SIG-M5 (cell line): Measurements from ENCODE around the gene SLAMF7.

Source experiments
- DNase-seq: peaks from one replicate; lab custom pipeline; 2025; lab: John Stamatoyannopoulos, UW

The SLAMF7 gene

GRCh38 chr1:160745551-160745950, 6.5 kb downstream of the SLAMF7 start:
- DNase-seq = no peak

GRCh38 chr1:160746836-160747500, 7.9 kb downstream of the SLAMF7 start:
- no peak for DNase-seq

- no peak for DNase-seq
Observed at GRCh38 chr1:160747717-160748116, 8.7 kb downstream of the SLAMF7 start.

- DNase-seq = no peak
Observed at GRCh38 chr1:160748181-160748877, 9.3 kb downstream of the SLAMF7 start.

- DNase-seq = no peak
Observed at GRCh38 chr1:160748878-160749269, 9.8 kb downstream of the SLAMF7 start.

GRCh38 chr1:160750608-160751007, 11.6 kb downstream of the SLAMF7 start:
- DNase-seq = no peak

GRCh38 chr1:160752406-160752805, 13.4 kb downstream of the SLAMF7 start:
- DNase-seq = no peak

GRCh38 chr1:160752924-160753323, 13.9 kb downstream of the SLAMF7 start:
- DNase-seq = no peak

- no peak for DNase-seq
Observed at GRCh38 chr1:160753594-160753993, 14.5 kb downstream of the SLAMF7 start.

GRCh38 chr1:160755461-160755860, 16.4 kb downstream of the SLAMF7 start:
- no peak for DNase-seq

GRCh38 chr1:160755911-160756848, 17.1 kb downstream of the SLAMF7 start:
- DNase-seq = no peak

GRCh38 chr1:160756849-160757201, 17.8 kb downstream of the SLAMF7 start:
- no peak for DNase-seq

GRCh38 chr1:160758521-160758920, 19.5 kb downstream of the SLAMF7 start:
- no peak for DNase-seq

- no peak for DNase-seq
Observed at GRCh38 chr1:160759740-160760139, 20.7 kb downstream of the SLAMF7 start.

GRCh38 chr1:160761046-160761445, 22.0 kb downstream of the SLAMF7 start:
- DNase-seq = no peak

GRCh38 chr1:160761886-160762285, 22.8 kb downstream of the SLAMF7 start:
- no peak for DNase-seq

- no peak for DNase-seq
Observed at GRCh38 chr1:160763993-160764392, 24.9 kb downstream of the SLAMF7 start.

GRCh38 chr1:160767395-160768294, 28.6 kb downstream of the SLAMF7 start:
- DNase-seq = no peak

GRCh38 chr1:160768295-160768657, 29.2 kb downstream of the SLAMF7 start:
- DNase-seq = no peak

- no peak for DNase-seq
Observed at GRCh38 chr1:160772331-160772730, 33.3 kb downstream of the SLAMF7 start.

- no peak for DNase-seq
Observed at GRCh38 chr1:160773093-160773492, 34.0 kb downstream of the SLAMF7 start.
